Nephron progenitor cell (in vitro differentiated cells): ENCODE measurements around the gene DPP6.

ENCODE experiments used
- DNase-seq: peaks from one replicate; pipeline ENCODE4 v3.0.0; 2021
- H3K27ac Mint-ChIP-seq: 2 replicates; pipeline ENCODE4 v1.8.0; 2021; ENCODE audit warnings: mild to moderate bottlenecking, moderate library complexity, mixed read lengths
- H3K27me3 Mint-ChIP-seq: 2 replicates; pipeline ENCODE4 v1.8.0; 2021; ENCODE audit warnings: mild to moderate bottlenecking, low read depth, mixed read lengths; ENCODE audit not compliant: poor library complexity
- H3K36me3 Mint-ChIP-seq: 2 replicates; pipeline ENCODE4 v1.8.0; 2021; ENCODE audit warnings: low read depth, mixed read lengths
- H3K4me1 Mint-ChIP-seq: 2 replicates; pipeline ENCODE4 v1.8.0; 2021; ENCODE audit warnings: mixed read lengths
- H3K4me3 Mint-ChIP-seq: 2 replicates; pipeline ENCODE4 v1.8.0; 2021; ENCODE audit warnings: mild to moderate bottlenecking, moderate library complexity, mixed read lengths
- H3K9me3 Mint-ChIP-seq: 2 replicates; pipeline ENCODE4 v1.8.0; 2021; ENCODE audit warnings: mild to moderate bottlenecking, moderate library complexity, mixed read lengths
- TF ChIP-seq, protein P1 (sequence below): fragments of 200-600 bp; sonication (generic); IDR thresholded peaks from 2 replicates; pipeline ENCODE4 v1.5.0; 2021; ENCODE audit warnings: antibody characterized with exemption

DPP6 gene

DNA sequence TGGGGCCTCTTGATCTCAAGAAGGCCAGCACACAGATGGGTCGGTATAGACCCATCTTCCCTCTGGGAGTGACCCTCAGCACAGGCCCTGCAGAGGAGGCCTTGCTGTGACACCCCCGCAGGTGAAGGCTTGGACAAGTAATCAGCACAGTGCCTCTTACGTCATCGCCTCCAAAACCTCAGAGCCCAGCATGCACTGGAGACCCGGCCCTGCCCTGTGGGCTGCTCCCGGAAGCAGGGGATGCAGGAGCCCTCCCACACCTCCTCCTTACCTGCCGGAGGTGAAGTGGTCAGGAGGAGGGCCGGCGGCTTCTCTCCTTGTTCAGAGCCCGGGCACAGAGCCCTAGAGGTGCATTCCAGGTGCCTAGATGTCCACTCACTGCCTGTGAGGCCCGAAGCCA is 829.3 kb downstream of the DPP6 start:
- Mint-ChIP-seq H3K9me3 (no peaks in the 10 kb centered on the region), H3K4me3 (no peak overlapping the region), H3K4me1 (no peaks in the 10 kb centered on the region), H3K36me3 (no peaks in the 10 kb centered on the region), H3K27me3 (peaks cover 7% of the 10 kb centered on the region), H3K27ac (no peak overlapping the region)
- no peak for DNase-seq
- TF ChIP-seq, protein P1, sequence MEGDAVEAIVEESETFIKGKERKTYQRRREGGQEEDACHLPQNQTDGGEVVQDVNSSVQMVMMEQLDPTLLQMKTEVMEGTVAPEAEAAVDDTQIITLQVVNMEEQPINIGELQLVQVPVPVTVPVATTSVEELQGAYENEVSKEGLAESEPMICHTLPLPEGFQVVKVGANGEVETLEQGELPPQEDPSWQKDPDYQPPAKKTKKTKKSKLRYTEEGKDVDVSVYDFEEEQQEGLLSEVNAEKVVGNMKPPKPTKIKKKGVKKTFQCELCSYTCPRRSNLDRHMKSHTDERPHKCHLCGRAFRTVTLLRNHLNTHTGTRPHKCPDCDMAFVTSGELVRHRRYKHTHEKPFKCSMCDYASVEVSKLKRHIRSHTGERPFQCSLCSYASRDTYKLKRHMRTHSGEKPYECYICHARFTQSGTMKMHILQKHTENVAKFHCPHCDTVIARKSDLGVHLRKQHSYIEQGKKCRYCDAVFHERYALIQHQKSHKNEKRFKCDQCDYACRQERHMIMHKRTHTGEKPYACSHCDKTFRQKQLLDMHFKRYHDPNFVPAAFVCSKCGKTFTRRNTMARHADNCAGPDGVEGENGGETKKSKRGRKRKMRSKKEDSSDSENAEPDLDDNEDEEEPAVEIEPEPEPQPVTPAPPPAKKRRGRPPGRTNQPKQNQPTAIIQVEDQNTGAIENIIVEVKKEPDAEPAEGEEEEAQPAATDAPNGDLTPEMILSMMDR, result no peak

DNA sequence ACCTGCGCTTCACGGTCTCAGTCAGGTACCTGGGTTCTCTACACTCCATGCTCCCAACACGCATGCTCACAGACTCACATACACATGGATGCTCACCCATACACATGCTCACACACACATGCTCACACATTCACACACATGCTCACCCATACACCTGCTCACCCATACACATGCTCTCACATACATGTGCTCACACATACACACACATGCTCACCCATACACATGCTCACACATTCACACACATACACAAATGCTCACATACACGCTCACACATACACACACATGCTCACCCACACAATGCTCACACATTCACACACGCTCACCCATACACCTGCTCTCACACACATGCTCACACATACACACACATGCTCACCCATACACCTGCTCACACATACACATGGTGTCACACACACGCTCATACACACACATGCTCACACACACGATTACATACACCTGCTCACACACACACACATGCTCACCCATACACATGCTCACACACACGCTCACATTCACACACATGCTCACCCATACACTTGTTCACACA is 830.8 kb downstream of the DPP6 start:
- TF ChIP-seq, protein P1, result no peak
- Mint-ChIP-seq H3K27me3 (peaks cover 3% of the 10 kb centered on the region), H3K4me3 (no peak overlapping the region), H3K9me3 (peaks cover 4% of the 10 kb centered on the region), H3K36me3 (no peaks in the 10 kb centered on the region), H3K27ac (no peak overlapping the region), H3K4me1 (no peaks in the 10 kb centered on the region)
- no peak for DNase-seq

DNA sequence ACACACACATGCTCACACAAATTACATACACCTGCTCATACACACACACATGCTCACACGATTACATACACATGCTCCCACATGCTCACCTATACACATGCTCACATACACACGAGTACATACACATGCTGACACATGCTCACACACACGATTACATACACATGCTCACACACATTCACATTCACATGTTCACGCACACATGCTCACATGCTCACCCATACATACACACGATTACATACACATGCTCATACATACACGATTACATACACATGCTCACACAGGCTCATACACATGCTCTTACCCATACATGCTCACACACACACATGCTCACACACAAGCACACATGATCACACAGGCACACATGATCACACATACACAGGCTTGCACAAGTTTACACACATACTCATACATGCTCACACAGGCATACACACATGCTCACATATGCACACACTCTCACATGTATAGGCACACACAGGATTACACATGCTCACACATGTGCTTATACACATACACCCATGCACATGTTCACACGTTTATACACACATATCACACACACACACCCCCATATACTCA is 832.2 kb downstream of the DPP6 start:
- Mint-ChIP-seq H3K4me3 (no peak overlapping the region), H3K9me3 (peaks cover 14% of the 10 kb centered on the region), H3K4me1 (no peaks in the 10 kb centered on the region), H3K27me3 (peaks cover 3% of the 10 kb centered on the region), H3K27ac (no peak overlapping the region), H3K36me3 (peaks cover 3% of the 10 kb centered on the region)
- DNase-seq, result no peak
- TF ChIP-seq, protein P1, result no peak

DNA sequence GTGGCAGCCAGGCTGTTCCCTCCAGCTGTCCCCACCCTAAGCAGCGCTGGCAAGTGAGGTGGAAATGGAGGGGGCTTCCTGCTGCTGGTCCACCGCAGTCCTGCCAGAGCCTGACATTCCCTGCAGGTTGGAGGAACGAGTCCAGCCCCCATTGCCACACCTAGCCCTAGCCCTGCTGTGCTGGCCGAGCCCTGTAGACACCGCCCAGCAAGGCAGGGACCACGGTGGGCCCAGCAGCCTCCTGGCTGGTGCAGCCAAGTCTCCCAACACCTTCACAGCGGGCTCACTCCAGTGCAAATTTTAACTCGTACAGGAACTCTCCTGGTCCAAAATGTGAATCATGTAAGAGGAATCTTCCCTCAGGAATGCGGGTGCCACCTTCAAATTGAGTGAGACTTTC is 834.4 kb downstream of the DPP6 start:
- peaks cover 2% of the 10 kb centered on the region for H3K27me3 Mint-ChIP-seq
- H3K36me3 Mint-ChIP-seq, result peaks cover 4% of the 10 kb centered on the region
- H3K4me1 Mint-ChIP-seq, result no peaks in the 10 kb centered on the region
- TF ChIP-seq, protein P1, result no peak
- H3K4me3 Mint-ChIP-seq, result no peak overlapping the region
- no peak for DNase-seq
- no peak overlapping the region for H3K27ac Mint-ChIP-seq
- peaks cover 16% of the 10 kb centered on the region for H3K9me3 Mint-ChIP-seq

DNA sequence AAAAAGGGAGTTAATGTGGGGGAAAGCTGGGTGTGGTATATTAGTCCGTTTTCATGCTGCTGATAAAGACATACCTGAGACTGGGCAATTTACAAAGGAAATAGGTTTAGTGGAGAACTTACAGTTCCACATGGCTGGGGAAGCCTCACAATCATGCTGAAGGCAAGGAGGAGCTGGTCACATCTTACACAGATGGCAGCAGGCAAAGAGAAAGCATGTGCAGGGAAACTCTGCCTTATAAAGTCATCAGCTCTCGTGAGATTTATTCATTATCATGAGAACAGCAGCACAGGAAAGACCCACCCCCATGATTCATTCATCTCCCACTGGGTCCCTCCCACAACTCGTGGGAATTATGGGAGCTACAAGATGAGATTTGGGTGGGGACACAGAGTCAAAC is 836.5 kb downstream of the DPP6 start:
- Mint-ChIP-seq H3K27me3 (peaks cover 2% of the 10 kb centered on the region), H3K9me3 (peaks cover 16% of the 10 kb centered on the region), H3K4me1 (peaks cover 5% of the 10 kb centered on the region), H3K27ac (no peak overlapping the region), H3K4me3 (no peak overlapping the region), H3K36me3 (peaks cover 4% of the 10 kb centered on the region)
- no peak for DNase-seq
- TF ChIP-seq, protein P1, result no peak

DNA sequence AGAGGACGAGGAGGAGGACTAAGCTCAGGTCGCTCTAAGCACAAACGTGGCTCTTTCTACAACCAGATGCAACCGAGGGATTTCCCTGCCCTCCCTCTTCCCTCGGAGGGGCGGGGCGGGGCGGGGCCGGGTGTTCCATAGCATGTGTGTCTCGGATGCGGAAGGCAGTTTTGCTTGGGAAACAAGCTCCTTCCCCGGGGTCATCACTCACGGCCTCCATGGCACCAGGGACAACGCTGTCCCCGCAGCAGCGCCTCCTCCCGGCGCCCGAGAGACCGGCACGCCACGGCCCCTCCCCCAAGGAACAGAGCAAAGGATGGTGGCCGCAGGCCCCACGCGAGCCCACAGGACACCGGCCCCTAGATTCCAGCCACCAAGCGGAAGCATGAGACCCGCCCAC is 840.3 kb downstream of the DPP6 start:
- Mint-ChIP-seq H3K9me3 (peaks cover 16% of the 10 kb centered on the region), H3K36me3 (peaks cover 4% of the 10 kb centered on the region), H3K4me3 (peak overlapping the region; percentile 57), H3K27ac (no peak overlapping the region), H3K4me1 (peaks cover 11% of the 10 kb centered on the region), H3K27me3 (peaks cover 2% of the 10 kb centered on the region)
- peak; percentile 48 for DNase-seq
- TF ChIP-seq, protein P1, result peak; percentile 39
